Prostate gland (tissue), 2 donors: Measurements from ENCODE around the gene TMEM144. TPM values are rescaled to one million over a fixed set of nuclear protein-coding genes. Genes with fewer than 3 reads are reported as not detected.

ENCODE experiments used
- DNase-seq: peaks from one replicate; pipeline ENCODE4 v3.0.0-alpha.2; 2019; ENCODE audit warnings: low spot score
- H3K27ac ChIP-seq, 2 donors: fragments of 200-600 bp; sonication (generic); 2 replicates each; pipeline ENCODE4 v1.5.1; 2017 to 2019
- H3K27me3 ChIP-seq: fragments of 200-600 bp; sonication (generic); replicated peaks from 2 replicates; pipeline ENCODE4 v1.5.1; 2019; ENCODE audit not compliant: insufficient read depth
- H3K36me3 ChIP-seq, 2 donors: fragments of 200-600 bp; sonication (generic); 1 replicate in 1 of 2; 2 replicates in 1 of 2; pipeline versions ENCODE4 v1.5.1 to v1.8.1; 2017 to 2019
- H3K4me1 ChIP-seq: fragments of 200-600 bp; sonication (generic); replicated peaks from 2 replicates; pipeline ENCODE4 v1.5.1; 2019
- H3K4me3 ChIP-seq, 2 donors: fragments of 200-600 bp; sonication (generic); 2 replicates each; pipeline ENCODE4 v1.5.1; 2017 to 2019
- H3K9me3 ChIP-seq: fragments of 200-600 bp; sonication (generic); 2 replicates; pipeline ENCODE4 v1.5.1; 2017
- POLR2A ChIP-seq: fragments of 450-650 bp; IDR thresholded peaks from one replicate; pipeline ENCODE4 v1.6.1; 2016; ENCODE audit warnings: antibody characterized with exemption, mild to moderate bottlenecking
- POLR2AphosphoS5 ChIP-seq: sonication (generic); formaldehyde crosslinking; IDR thresholded peaks from one replicate; pipeline ENCODE4 v1.6.1; 2017; ENCODE audit warnings: antibody characterized with exemption
- WGBS: methylation state at CpG from one replicate; pipeline ENCODE4 v1.1.5; 2018; 5-methylcytosine and 5-hydroxymethylcytosine counted together
- intact Hi-C: fragments of 100-400 bp; cut with DNase I; formaldehyde crosslinking; loops from one replicate; pipeline ENCODE4 v1.14.2; 2022
- total RNA-seq, 2 donors: library from RNA; depleted of rRNA; stranded (reverse); fragments of >200 nt; gene quantifications; one replicate each; pipeline ENCODE4 v1.1.0, GENCODE V29; 2016
- TF ChIP-seq, protein P1 (sequence below), 4 experiments: fragments of 200-600 bp in 2 of 4; fragments of 450-650 bp in 2 of 4; sonication (generic) in 2 of 4; IDR thresholded peaks; 1 replicate in 3 of 4; 2 replicates in 1 of 4; pipeline ENCODE4 v1.5.1; 2016 to 2019; ENCODE audit warnings: antibody characterized with exemption in 4 of 4, mild to moderate bottlenecking in 2 of 4, moderate library complexity in 2 of 4

TMEM144 gene
- total RNA-seq, 2 donors from 2014 or later: 7.5 to 8.1 TPM

DNA sequence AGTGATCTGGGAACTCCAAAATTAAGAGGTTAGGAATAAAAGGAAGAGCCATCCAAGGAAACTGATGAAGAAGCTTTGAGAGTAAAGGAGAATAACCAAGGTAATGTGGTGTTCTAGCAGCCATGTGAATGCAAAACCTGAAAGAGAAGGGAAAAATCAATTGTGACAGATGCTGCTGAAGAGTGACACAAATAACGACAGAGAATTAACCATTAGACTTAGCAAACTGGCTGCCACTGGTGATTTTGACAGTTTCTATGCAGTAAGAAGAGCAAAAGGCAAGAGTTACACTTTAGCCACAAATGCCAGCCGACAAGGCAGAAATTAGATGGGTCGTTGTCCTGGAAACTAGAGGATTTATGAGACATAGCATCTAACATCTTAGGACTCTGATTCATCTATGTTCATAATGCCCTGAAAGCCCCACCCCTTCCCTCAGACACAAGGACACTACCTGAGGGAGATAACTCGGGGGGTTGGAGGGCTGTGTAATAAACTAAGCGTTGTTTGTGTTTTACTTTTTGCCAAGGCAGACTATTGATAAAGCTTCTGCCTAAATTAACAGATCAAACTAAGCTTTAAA, 13.0 kb upstream of the TMEM144 start:
- TF ChIP-seq POLR2A (no peak), POLR2AphosphoS5 (no peak)
- TF ChIP-seq, protein P1, sequence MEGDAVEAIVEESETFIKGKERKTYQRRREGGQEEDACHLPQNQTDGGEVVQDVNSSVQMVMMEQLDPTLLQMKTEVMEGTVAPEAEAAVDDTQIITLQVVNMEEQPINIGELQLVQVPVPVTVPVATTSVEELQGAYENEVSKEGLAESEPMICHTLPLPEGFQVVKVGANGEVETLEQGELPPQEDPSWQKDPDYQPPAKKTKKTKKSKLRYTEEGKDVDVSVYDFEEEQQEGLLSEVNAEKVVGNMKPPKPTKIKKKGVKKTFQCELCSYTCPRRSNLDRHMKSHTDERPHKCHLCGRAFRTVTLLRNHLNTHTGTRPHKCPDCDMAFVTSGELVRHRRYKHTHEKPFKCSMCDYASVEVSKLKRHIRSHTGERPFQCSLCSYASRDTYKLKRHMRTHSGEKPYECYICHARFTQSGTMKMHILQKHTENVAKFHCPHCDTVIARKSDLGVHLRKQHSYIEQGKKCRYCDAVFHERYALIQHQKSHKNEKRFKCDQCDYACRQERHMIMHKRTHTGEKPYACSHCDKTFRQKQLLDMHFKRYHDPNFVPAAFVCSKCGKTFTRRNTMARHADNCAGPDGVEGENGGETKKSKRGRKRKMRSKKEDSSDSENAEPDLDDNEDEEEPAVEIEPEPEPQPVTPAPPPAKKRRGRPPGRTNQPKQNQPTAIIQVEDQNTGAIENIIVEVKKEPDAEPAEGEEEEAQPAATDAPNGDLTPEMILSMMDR (IDR thresholded peaks at IDR 0.05): no peak
- Histone ChIP-seq H3K27ac (no peak overlapping the region), H3K36me3 (no peaks in the 10 kb centered on the region), H3K4me1 (no peaks in the 10 kb centered on the region), H3K9me3 (no peaks in the 10 kb centered on the region), H3K4me3 (no peak overlapping the region), H3K27me3 (no peaks in the 10 kb centered on the region)
- WGBS: 86% methylated on average over 5 of the region's 5 CpGs
- no peak for DNase-seq
- intact Hi-C loops: no loop called here

DNA sequence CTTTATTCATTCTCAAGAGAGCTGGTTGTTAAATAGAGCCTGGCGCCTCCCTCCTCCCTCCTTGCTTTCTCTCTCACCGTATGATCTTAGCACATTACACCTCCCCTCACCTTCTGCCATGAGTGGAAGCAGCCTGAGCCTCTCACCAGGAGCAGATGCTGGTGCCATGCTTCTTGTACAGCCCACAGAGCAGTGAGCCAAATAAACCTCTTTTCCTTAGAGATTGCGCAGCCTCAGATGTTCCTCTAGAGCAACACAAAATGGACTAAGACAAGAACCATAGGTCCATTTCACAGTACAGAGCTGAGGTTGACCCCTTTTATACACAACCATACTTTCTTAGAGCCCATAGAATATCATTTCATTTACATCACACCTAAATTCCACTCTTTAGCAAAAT, 10.1 kb upstream of the TMEM144 start:
- H3K27me3 ChIP-seq: no peaks in the 10 kb centered on the region
- no peaks in the 10 kb centered on the region for H3K9me3 ChIP-seq
- intact Hi-C loops: no loop called here
- H3K4me1 ChIP-seq: no peaks in the 10 kb centered on the region
- no peak overlapping the region for H3K4me3 ChIP-seq
- 98% methylated on average over 3 of the region's 3 CpGs for WGBS
- no peak for DNase-seq
- H3K27ac ChIP-seq: no peak overlapping the region
- TF ChIP-seq POLR2AphosphoS5 (no peak), POLR2A (no peak)
- TF ChIP-seq, protein P1 (IDR thresholded peaks at IDR 0.05): no peak
- no peaks in the 10 kb centered on the region for H3K36me3 ChIP-seq

DNA sequence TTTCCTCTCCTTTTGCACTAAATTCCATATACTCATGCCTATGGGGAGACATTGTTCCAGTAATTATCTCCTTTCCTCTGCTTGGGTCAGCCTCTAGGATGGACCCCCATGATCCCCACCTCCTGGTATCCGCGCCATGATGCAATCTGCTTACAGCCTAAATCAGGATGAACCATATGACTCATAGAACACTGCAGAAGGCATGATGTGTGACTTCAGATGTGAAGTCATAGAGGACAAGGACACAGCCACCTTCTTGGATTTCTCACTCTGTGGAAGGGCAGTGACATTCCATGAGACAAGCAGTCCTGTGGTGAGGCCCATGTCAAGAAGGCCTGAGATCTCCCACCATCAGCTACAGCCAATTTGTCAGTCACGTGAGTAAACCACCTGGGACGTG, 9.0 kb upstream of the TMEM144 start:
- TF ChIP-seq POLR2A: no peak
- no peak for TF ChIP-seq POLR2AphosphoS5
- TF ChIP-seq, protein P1 (IDR thresholded peaks at IDR 0.05): no peak
- Histone ChIP-seq H3K27me3 (no peaks in the 10 kb centered on the region), H3K9me3 (no peaks in the 10 kb centered on the region), H3K36me3 (no peaks in the 10 kb centered on the region), H3K27ac (no peak overlapping the region), H3K4me3 (no peak overlapping the region), H3K4me1 (no peaks in the 10 kb centered on the region)
- intact Hi-C loops: no loop called here
- DNase-seq: no peak
- 96% methylated on average over 4 of the region's 4 CpGs for WGBS

DNA sequence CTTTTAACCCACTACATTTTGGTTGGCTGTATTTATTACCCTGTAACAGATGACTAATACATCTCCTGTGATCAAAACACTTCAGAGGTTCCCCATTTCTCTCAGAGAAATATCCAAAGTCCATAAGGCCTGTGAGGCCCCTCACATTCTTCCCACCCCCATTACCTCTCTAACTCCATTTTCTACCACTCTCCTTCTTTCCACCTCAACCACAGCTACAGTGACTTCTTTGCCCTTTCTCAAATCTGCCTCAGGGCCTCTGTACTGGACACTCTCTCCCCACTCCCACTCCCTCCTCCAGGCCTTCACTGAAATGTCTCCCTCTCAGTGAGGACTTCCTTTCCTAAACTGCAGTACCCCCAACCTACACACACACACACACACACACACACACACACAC, 8.4 kb upstream of the TMEM144 start:
- Histone ChIP-seq H3K27ac (no peak overlapping the region), H3K4me1 (no peaks in the 10 kb centered on the region), H3K27me3 (no peaks in the 10 kb centered on the region), H3K36me3 (no peaks in the 10 kb centered on the region), H3K4me3 (no peak overlapping the region), H3K9me3 (no peaks in the 10 kb centered on the region)
- TF ChIP-seq POLR2A (no peak), POLR2AphosphoS5 (no peak)
- TF ChIP-seq, protein P1 (IDR thresholded peaks at IDR 0.05): no peak
- DNase-seq: no peak
- intact Hi-C loops: no loop called here

DNA sequence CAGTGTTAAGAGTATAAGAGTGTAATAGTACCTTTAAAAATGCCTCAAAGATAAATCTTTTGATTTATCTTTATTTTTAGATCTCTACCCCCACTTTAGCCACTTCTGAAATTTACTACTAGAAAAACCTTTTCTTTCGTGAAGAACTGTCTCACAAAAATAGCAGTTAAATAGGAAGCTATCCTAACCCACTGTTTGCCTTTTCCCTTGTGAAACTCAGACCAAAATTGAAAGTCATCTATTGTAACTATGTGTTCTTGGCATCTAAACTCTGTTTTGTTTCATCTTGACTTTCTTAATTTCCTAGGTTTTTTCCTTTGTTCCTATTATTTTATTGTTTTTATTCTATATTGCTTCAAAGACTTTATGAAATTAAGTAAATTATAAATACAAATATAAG, 7.8 kb upstream of the TMEM144 start:
- no peak for DNase-seq
- H3K36me3 ChIP-seq: no peaks in the 10 kb centered on the region
- TF ChIP-seq, protein P1 (IDR thresholded peaks at IDR 0.05): no peak
- no peak for TF ChIP-seq POLR2A
- TF ChIP-seq POLR2AphosphoS5: no peak
- 2% methylated on average over 1 of the region's 1 CpG for WGBS
- no peaks in the 10 kb centered on the region for H3K9me3 ChIP-seq
- no peak overlapping the region for H3K4me3 ChIP-seq
- no peak overlapping the region for H3K27ac ChIP-seq
- intact Hi-C loops: no loop called here
- no peaks in the 10 kb centered on the region for H3K4me1 ChIP-seq
- no peaks in the 10 kb centered on the region for H3K27me3 ChIP-seq
